Neural cell (in vitro differentiated cells): Measurements from ENCODE around the gene RANBP3. TPM values are rescaled to one million over a fixed set of nuclear protein-coding genes. Genes with fewer than 3 reads are reported as not detected.

Source experiments
- H2AFZ ChIP-seq: fragments of 200-600, 300-800 bp; sonication (generic), shearing (Covaris generic); 2 replicates; pipeline ENCODE4 v1.6.0; 2014; ENCODE audit warnings: low read depth, mild to moderate bottlenecking, antibody characterized with exemption, low read length, moderate library complexity
- H3F3A ChIP-seq: fragments of 200-600 bp; shearing (Covaris generic); 2 replicates; pipeline ENCODE4 v1.6.1; 2016; ENCODE audit warnings: mild to moderate bottlenecking, moderate library complexity, mixed read lengths, antibody characterized with exemption, low read length; ENCODE audit not compliant: insufficient read depth, poor library complexity, severe bottlenecking
- H3K27ac ChIP-seq: fragments of 200-600, 300-800 bp; sonication (generic), shearing (Covaris generic); 2 replicates; pipeline ENCODE4 v1.5.1; 2014; ENCODE audit warnings: mild to moderate bottlenecking, low read length, moderate library complexity
- H3K27me3 ChIP-seq: fragments of 300-800, 200-600 bp; sonication (generic), shearing (Covaris generic); 2 replicates; pipeline ENCODE4 v1.6.0; 2014; ENCODE audit warnings: mild to moderate bottlenecking, low read depth, low read length, moderate library complexity; ENCODE audit not compliant: insufficient read depth
- H3K36me3 ChIP-seq: fragments of 300-800, 200-600 bp; sonication (generic), shearing (Covaris generic); 2 replicates; pipeline ENCODE4 v1.5.1; 2014; ENCODE audit warnings: mild to moderate bottlenecking, antibody characterized with exemption, low read length, moderate library complexity; ENCODE audit not compliant: insufficient read depth
- H3K4me2 ChIP-seq: fragments of 300-800, 200-600 bp; sonication (generic), shearing (Covaris generic); 2 replicates; pipeline ENCODE4 v1.6.0; 2014; ENCODE audit warnings: mild to moderate bottlenecking, low read length
- H3K4me3 ChIP-seq: fragments of 300-800, 200-600 bp; sonication (generic), shearing (Covaris generic); 2 replicates; pipeline ENCODE4 v1.5.1; 2014; ENCODE audit warnings: mild to moderate bottlenecking, low read length, moderate library complexity
- H3K79me2 ChIP-seq: fragments of 200-600 bp; shearing (Covaris generic); replicated peaks from 2 replicates; pipeline ENCODE4 v1.6.0; 2014; ENCODE audit warnings: mild to moderate bottlenecking, low read length, moderate library complexity; ENCODE audit not compliant: insufficient read depth
- H3K9ac ChIP-seq: fragments of 300-800, 200-600 bp; sonication (generic), shearing (Covaris generic); 2 replicates; pipeline ENCODE4 v1.6.1; 2016; ENCODE audit warnings: mild to moderate bottlenecking, low read length, mixed read lengths
- H3K9me2 ChIP-seq: fragments of 200-600 bp; shearing (Covaris generic); 2 replicates; pipeline ENCODE4 v1.6.1; 2016; ENCODE audit warnings: mild to moderate bottlenecking, low read length, mixed read lengths; ENCODE audit not compliant: insufficient read depth
- H3K9me3 ChIP-seq: fragments of 200-600, 300-800 bp; sonication (generic), shearing (Covaris generic); 2 replicates; pipeline ENCODE4 v1.6.1; 2016; ENCODE audit warnings: mild to moderate bottlenecking, mixed run types, low read length, moderate library complexity, mixed read lengths
- H4K20me1 ChIP-seq: fragments of 200-600 bp; shearing (Covaris generic); 2 replicates; pipeline ENCODE4 v1.6.1; 2016; ENCODE audit warnings: mild to moderate bottlenecking, mixed run types; ENCODE audit not compliant: insufficient read depth
- CTCF ChIP-seq: fragments of 450-650 bp; IDR thresholded peaks from 2 replicates; pipeline ENCODE4 v1.5.1; 2014; ENCODE audit warnings: antibody characterized with exemption, mild to moderate bottlenecking, moderate library complexity; ENCODE audit not compliant: poor library complexity, severe bottlenecking
- EP300 ChIP-seq: fragments of 450-650 bp; conservative IDR thresholded peaks from 2 replicates; pipeline ENCODE4 v1.6.1; 2014; ENCODE audit warnings: antibody characterized with exemption, mild to moderate bottlenecking, moderate library complexity; ENCODE audit not compliant: poor library complexity, severe bottlenecking
- EZH2 ChIP-seq: fragments of 200-600, 300-800 bp; shearing (Covaris generic), sonication (generic); IDR thresholded peaks from 2 replicates; pipeline ENCODE4 v1.6.1; 2014; ENCODE audit warnings: antibody characterized with exemption, low read length, borderline replicate concordance, mild to moderate bottlenecking; ENCODE audit not compliant: insufficient read depth, poor library complexity, severe bottlenecking
- MXI1 ChIP-seq: fragments of 450-650 bp; conservative IDR thresholded peaks from 2 replicates; pipeline ENCODE4 v1.6.1; 2014; ENCODE audit warnings: antibody characterized with exemption, mild to moderate bottlenecking; ENCODE audit not compliant: poor library complexity, severe bottlenecking
- POLR2AphosphoS5 ChIP-seq: IDR thresholded peaks from 2 replicates; pipeline ENCODE4 v1.6.1; 2012
- RAD21 ChIP-seq: fragments of 450-650 bp; conservative IDR thresholded peaks from 2 replicates; pipeline ENCODE4 v1.6.1; 2014; ENCODE audit warnings: antibody characterized with exemption, mild to moderate bottlenecking, moderate library complexity
- SMC3 ChIP-seq: fragments of 450-650 bp; conservative IDR thresholded peaks from 2 replicates; pipeline ENCODE4 v1.6.1; 2014; ENCODE audit warnings: antibody characterized with exemption, mild to moderate bottlenecking, moderate library complexity; ENCODE audit not compliant: poor library complexity
- TAF1 ChIP-seq: IDR thresholded peaks from 2 replicates; pipeline ENCODE4 v1.6.1; 2012; ENCODE audit warnings: low read depth
- polyA plus RNA-seq: library from polyadenylated mRNA; depleted of rRNA; stranded (reverse); fragments of >200 nt; gene quantifications from 2 replicates; pipeline ENCODE4 v1.2.3, GENCODE V29; 2014
- TF ChIP-seq, protein P1 (sequence below): IDR thresholded peaks from 2 replicates; pipeline ENCODE4 v1.6.1; 2012; ENCODE audit warnings: borderline replicate concordance

RANBP3 gene
- polyA plus RNA-seq, 1 donor from 2014 or later, result 67.6 TPM

- H3K27ac ChIP-seq, result no peak overlapping the region
- H3K4me3 ChIP-seq, result no peak overlapping the region
- H3K79me2 ChIP-seq, result peaks cover 8% of the 10 kb centered on the region
- H3K36me3 ChIP-seq, result no peaks in the 10 kb centered on the region
- no peak overlapping the region for H3K9ac ChIP-seq
- H3K27me3 ChIP-seq, result no peaks in the 10 kb centered on the region
- no peak overlapping the region for H2AFZ ChIP-seq
- no peaks in the 10 kb centered on the region for H4K20me1 ChIP-seq
- H3F3A ChIP-seq, result no peaks in the 10 kb centered on the region
- H3K9me3 ChIP-seq, result no peaks in the 10 kb centered on the region
- no peaks in the 10 kb centered on the region for H3K9me2 ChIP-seq
- H3K4me2 ChIP-seq, result no peak overlapping the region
- no peak for TF ChIP-seq MXI1
- TF ChIP-seq TAF1, result no peak
- no peak for TF ChIP-seq EZH2
- no peak for TF ChIP-seq EP300
- TF ChIP-seq, protein P1, sequence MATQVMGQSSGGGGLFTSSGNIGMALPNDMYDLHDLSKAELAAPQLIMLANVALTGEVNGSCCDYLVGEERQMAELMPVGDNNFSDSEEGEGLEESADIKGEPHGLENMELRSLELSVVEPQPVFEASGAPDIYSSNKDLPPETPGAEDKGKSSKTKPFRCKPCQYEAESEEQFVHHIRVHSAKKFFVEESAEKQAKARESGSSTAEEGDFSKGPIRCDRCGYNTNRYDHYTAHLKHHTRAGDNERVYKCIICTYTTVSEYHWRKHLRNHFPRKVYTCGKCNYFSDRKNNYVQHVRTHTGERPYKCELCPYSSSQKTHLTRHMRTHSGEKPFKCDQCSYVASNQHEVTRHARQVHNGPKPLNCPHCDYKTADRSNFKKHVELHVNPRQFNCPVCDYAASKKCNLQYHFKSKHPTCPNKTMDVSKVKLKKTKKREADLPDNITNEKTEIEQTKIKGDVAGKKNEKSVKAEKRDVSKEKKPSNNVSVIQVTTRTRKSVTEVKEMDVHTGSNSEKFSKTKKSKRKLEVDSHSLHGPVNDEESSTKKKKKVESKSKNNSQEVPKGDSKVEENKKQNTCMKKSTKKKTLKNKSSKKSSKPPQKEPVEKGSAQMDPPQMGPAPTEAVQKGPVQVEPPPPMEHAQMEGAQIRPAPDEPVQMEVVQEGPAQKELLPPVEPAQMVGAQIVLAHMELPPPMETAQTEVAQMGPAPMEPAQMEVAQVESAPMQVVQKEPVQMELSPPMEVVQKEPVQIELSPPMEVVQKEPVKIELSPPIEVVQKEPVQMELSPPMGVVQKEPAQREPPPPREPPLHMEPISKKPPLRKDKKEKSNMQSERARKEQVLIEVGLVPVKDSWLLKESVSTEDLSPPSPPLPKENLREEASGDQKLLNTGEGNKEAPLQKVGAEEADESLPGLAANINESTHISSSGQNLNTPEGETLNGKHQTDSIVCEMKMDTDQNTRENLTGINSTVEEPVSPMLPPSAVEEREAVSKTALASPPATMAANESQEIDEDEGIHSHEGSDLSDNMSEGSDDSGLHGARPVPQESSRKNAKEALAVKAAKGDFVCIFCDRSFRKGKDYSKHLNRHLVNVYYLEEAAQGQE, result no peak
- no peak for TF ChIP-seq CTCF
- TF ChIP-seq RAD21, result no peak
- TF ChIP-seq POLR2AphosphoS5, result no peak
- no peak for TF ChIP-seq SMC3
Observed at GRCh38 chr19:5940260-5941208, 37.4 kb downstream of the RANBP3 start.

GRCh38 chr19:5937550-5937949 is 40.4 kb downstream of the RANBP3 start:
- Histone ChIP-seq H3K4me2 (no peak overlapping the region), H3K9ac (no peak overlapping the region), H3K9me3 (no peaks in the 10 kb centered on the region), H3K36me3 (no peaks in the 10 kb centered on the region), H2AFZ (no peak overlapping the region), H3F3A (no peaks in the 10 kb centered on the region), H3K27me3 (no peaks in the 10 kb centered on the region), H3K79me2 (peaks cover 4% of the 10 kb centered on the region), H4K20me1 (no peaks in the 10 kb centered on the region), H3K9me2 (no peaks in the 10 kb centered on the region), H3K27ac (no peak overlapping the region), H3K4me3 (no peak overlapping the region)
- TF ChIP-seq CTCF (no peak), RAD21 (no peak)
